Activated CD4-positive, alpha-beta memory T cell treated with anti-CD3 and anti-CD28 coated beads for 36 hours (primary cell): Measurements from ENCODE around the gene SLC25A51. TPM values are rescaled to one million over a fixed set of nuclear protein-coding genes. Genes with fewer than 3 reads are reported as not detected.

Experiments
- CTCF ChIA-PET: fragments of 350-600 bp; sonication (Branson Sonifier 250); formaldehyde crosslinking; loops from one replicate; lab custom pipeline; 2021; ENCODE audit warnings: antibody characterized with exemption, inconsistent platforms; lab: Charles Lee
- POLR2A ChIA-PET: fragments of 350-600 bp; sonication (Branson Sonifier 250); formaldehyde crosslinking; loops from one replicate; lab custom pipeline; 2021; ENCODE audit warnings: antibody characterized with exemption; lab: Charles Lee
- DNase-seq: peaks from one replicate; pipeline ENCODE4 v3.0.0-alpha.2; 2020
- H3K27ac Mint-ChIP-seq: one replicate; pipeline ENCODE4 v1.8.0; 2021; ENCODE audit warnings: mixed read lengths
- H3K27me3 Mint-ChIP-seq: one replicate; pipeline ENCODE4 v1.8.0; 2021; ENCODE audit warnings: mixed read lengths
- H3K36me3 Mint-ChIP-seq: one replicate; pipeline ENCODE4 v1.8.0; 2021; ENCODE audit warnings: mixed read lengths
- H3K4me1 Mint-ChIP-seq: one replicate; pipeline ENCODE4 v1.8.0; 2021; ENCODE audit warnings: low read depth, mixed read lengths
- H3K4me3 Mint-ChIP-seq: one replicate; pipeline ENCODE4 v1.8.0; 2021; ENCODE audit warnings: mild to moderate bottlenecking, mixed read lengths
- H3K9me3 Mint-ChIP-seq: one replicate; pipeline ENCODE4 v1.8.0; 2021; ENCODE audit warnings: mixed read lengths
- intact Hi-C: fragments of 100-400 bp; cut with micrococcal nuclease; formaldehyde crosslinking; loops from one replicate; pipeline ENCODE4 v1.15.1; 2023
- total RNA-seq, 2 experiments: library from RNA; stranded (reverse); gene quantifications; one replicate each; pipeline ENCODE4 v1.2.3, GENCODE V29; 2021

Gene SLC25A51
- total RNA-seq, 2 experiments from 2014 or later, result 24.0 to 25.8 TPM

- DNase-seq, result no peak
- Mint-ChIP-seq H3K27me3 (no peaks in the 10 kb centered on the region), H3K4me3 (no peak overlapping the region), H3K9me3 (no peaks in the 10 kb centered on the region), H3K36me3 (peaks cover 12% of the 10 kb centered on the region), H3K27ac (no peak overlapping the region), H3K4me1 (peaks cover 11% of the 10 kb centered on the region)
- ChIA-PET CTCF (interaction anchor here (0.7 to 1.2 kb wide), 2 partner anchors 9 to 92 kb away, joined by 3 read pairs; no protein-coding TSS in a partner anchor), POLR2A (no interaction called here)
- intact Hi-C loops, result loop anchor here (5.0 to 10.0 kb wide), 3 partner anchors 37 to 65 kb away; partner anchors contain the start of genes DCAF10, EXOSC3 and SLC25A51
Measured at GRCh38 chr9:37839496-37840461, 64.1 kb downstream of the SLC25A51 start.

Other genes with a start within 250 kb of the SLC25A51 start
- gene TRMT10B, start 150.3 kb downstream of the SLC25A51 start, total RNA-seq, result 10 to 100 TPM in 1 of 2 experiments, 1 to 10 TPM in 1; 8.7 to 11.5 TPM
- gene EXOSC3, start 119.1 kb downstream of the SLC25A51 start, total RNA-seq, result 10 to 100 TPM; 97.5 to 97.9 TPM
- gene DCAF10, start 103.3 kb downstream of the SLC25A51 start, total RNA-seq, result 10 to 100 TPM; 13.8 to 17.2 TPM
- 1 to 10 TPM; 1.1 to 1.2 TPM for gene SHB, start 165.1 kb upstream of the SLC25A51 start, total RNA-seq